Sigmoid colon (tissue), 4 donors: Measurements from ENCODE around the gene PRMT5.

ENCODE experiments used
- CTCF ChIP-seq, 4 experiments: fragments of 450-650 bp in 3 of 4; fragments of 200-600 bp in 1 of 4; IDR thresholded peaks; one replicate each; pipeline ENCODE4 v1.5.1; 2016 to 2019; ENCODE audit warnings: antibody characterized with exemption in 4 of 4, mild to moderate bottlenecking in 3 of 4, moderate library complexity in 2 of 4
- POLR2AphosphoS5 ChIP-seq, 4 donors: sonication (generic); formaldehyde crosslinking; IDR thresholded peaks; one replicate each; pipeline ENCODE4 v1.6.1; 2017; ENCODE audit warnings: antibody characterized with exemption in 4 of 4

GRCh38 chr14:22923746-22924145, 5.4 kb downstream of the PRMT5 start:
- no peak for TF ChIP-seq CTCF (IDR thresholded peaks at IDR 0.05)
- no peak for TF ChIP-seq POLR2AphosphoS5 (IDR thresholded peaks at IDR 0.05)
